GM18907 (cell line): ENCODE results near the gene ATOX1.
"Not testable (repeated sequence)": the region's sequence is repeated elsewhere in the genome, so short reads cannot be mapped to it uniquely, and the experiment has no call there.

ENCODE experiments used
- ATAC-seq: cut with Tn5 transposase; IDR thresholded peaks from one replicate; pipeline ENCODE4 v1.9.1; 2021; ENCODE audit warnings: mild to moderate bottlenecking, moderate library complexity; ENCODE audit not compliant: unreplicated experiment

The ATOX1 gene

DNA sequence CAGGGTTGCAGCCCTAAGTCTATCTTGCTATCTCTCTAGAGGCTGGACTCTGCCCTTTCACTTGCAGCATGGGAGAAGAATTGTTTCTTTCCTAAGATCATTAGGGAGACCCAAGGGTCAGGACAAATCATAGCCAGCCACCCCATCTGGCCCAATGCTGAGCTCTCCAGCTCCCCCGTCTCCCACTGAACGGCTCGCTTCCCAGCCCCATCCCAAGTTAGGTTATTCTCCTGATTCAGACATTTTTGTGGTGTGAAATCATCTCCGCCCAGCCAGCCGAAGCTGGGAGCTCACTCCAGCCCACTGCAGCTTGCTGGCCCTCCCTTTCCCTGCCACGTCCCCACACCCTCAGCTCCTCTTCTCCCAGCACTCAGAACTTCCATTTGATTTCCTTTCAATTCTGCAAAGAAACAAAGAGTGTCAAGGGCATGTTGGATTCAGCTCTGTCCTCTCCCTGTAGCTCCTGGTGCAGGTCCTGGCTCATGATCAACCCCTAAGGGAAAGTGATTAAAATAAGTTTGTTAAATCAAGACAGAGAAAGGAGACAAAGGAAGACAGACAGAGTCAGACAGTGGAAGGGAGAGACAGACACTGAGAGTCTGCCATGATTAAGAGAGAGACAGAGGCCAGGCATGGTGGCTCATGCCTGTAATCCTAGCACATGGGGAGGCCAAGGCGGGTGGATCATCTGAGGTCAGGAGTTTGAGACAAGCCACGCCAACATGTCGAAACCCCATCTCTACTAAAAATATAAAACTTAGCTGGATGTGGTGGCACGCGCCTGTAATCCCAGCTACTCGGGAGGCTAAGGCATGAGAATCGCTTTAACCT lies 59.1 kb downstream of the ATOX1 start:
- no peak for ATAC-seq

DNA sequence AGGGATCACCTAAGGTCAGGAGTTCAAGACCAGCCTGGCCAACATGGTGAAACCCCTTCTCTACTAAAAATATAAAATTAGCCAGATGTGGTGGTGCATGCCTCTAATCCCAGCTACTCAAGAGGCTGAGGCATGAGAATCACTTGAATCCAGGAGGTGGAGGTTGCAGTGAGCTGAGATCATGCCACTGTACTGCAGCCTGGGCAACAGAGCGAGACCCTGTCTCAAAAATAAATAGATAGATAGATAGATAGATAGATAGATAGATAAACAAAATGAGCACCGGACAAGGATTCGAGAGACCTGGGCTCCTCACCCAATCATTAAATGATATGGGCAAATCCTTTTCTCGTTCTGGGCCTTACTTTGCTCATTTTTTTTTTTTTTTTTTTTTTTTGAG lies 60.4 kb downstream of the ATOX1 start:
- ATAC-seq, result not testable (repeated sequence)

DNA sequence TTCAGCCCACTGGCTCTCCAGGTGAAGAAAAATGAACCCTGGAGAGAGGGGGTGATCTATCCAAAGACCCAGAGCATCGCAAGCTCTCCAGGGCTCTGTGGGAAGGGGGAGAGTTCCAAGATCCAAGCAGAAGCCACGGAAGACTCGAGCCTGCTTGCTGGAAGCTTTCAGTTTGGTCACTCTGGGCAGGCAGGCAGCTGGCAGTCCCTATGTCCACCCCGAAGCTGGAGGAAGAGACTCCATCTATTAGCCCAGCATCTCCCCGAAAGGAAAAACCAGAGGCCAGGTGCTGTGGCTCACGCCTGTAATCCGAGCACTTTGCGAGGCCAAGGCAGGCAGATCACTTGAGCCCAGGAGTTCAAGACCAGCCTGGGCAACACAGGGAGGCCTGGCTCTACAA lies 61.0 kb downstream of the ATOX1 start:
- no peak for ATAC-seq

DNA sequence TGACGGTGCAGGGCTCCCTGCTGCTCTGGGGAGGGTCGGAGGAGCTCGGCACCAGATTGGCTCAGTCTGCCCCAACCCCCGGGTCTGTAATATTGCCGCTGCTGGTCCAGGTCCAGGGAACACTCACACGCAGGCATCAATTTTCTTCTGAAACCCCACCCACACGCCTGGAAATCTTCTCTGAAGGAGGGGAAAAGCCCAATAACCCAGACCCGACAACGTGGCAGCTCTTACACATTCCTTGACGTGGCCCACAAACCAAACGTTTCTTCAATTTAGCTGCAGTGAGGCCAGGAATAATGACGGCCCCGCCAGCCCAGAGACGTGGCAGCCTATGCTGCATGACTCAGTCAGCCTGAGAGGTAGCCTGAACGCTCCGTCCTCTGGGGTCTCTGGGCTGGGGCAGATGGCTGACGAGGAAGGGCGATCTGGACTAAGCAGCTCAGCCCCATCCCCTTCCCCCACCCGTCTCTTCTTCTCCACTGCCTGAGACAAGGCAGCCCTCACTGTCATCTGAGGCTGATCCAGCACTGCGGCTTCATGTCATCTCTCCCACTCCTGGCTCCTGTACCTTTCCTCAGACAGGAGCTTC lies 61.9 kb downstream of the ATOX1 start:
- no peak for ATAC-seq

DNA sequence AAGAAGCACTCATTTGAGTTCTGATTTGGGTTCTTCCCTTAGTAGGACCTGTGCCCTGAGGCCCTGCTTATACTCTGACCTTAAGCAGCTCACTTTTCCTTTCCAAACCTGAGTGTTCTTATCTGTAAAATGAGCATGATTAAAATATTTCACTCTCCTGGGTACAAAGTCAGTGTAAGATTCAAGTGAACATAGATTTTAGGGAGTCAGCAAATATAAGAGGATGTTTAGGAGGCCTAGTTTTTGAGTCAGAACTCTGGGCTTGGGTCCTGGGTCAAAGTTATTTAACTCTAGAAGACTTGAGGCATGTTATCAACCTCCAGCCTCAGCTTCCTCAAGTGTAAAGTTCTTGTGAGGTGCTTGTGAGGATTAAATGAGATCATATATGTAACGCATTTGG lies 63.0 kb downstream of the ATOX1 start:
- no peak for ATAC-seq

DNA sequence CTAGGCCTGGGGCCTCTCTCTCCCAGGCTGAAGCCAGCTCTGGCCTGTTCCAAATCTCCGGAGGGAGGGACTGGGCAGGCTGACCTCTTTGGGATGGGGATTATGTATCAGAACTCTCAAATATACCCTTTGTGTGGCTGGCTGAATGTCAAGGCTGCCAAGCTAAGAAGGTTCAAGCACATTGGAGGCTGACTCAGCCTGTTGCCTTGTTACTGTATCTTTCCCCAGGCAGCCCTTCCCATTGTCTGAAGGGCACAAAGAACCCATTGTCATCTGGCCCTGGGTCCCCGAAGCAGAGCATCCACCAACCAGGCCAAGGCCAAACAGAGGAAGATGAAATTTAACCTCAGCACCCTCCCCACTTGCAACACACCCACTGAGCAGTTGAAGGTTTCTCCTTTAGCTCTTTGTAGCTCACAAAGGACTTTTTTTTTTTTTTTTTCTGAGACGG lies 64.4 kb downstream of the ATOX1 start:
- ATAC-seq, result no peak
